ENCODE results near the gene RSPO4. TPM values are rescaled to one million over a fixed set of nuclear protein-coding genes. Genes with fewer than 3 reads are reported as not detected.

Gene RSPO4
- total RNA-seq, 1 donor from 2014 or later, result 0.34 TPM

GRCh38 chr20:1035466-1035865 lies 33.4 kb upstream of the RSPO4 start:
- no peak overlapping the region for H3K4me3 ChIP-seq (ENCODE audit: insufficient read depth, low read depth, low read length)
- FAIRE-seq (no peak), DNase-seq (ENCODE audit: low read depth) (no peak)
- H3K4me3 Mint-ChIP-seq (ENCODE audit: unreplicated experiment), result no peak overlapping the region
- no peak overlapping the region for H3K9ac ChIP-seq (ENCODE audit: low read length)
- no peaks in the 10 kb centered on the region for H3K9me3 ChIP-seq (ENCODE audit: insufficient read depth, low read depth, low read length)
- H3K27me3 ChIP-seq (ENCODE audit: insufficient read depth, low read length), result no peaks in the 10 kb centered on the region
- H4K20me1 ChIP-seq (ENCODE audit: insufficient read depth, low read length), result no peaks in the 10 kb centered on the region
- H3K36me3 Mint-ChIP-seq (ENCODE audit: low read depth, unreplicated experiment), result no peaks in the 10 kb centered on the region
- no peak overlapping the region for H2AFZ ChIP-seq (ENCODE audit: low read depth, low read length)
- no peak overlapping the region for H3K4me2 ChIP-seq (ENCODE audit: low read length)
- TF ChIP-seq CTCF (IDR thresholded peaks at IDR 0.05; ENCODE audit: insufficient read depth, low read depth, low read length) (no peak), EZH2 (IDR thresholded peaks at IDR 0.05; ENCODE audit: insufficient read depth, low read length) (no peak)
- H3K4me1 Mint-ChIP-seq (ENCODE audit: low read depth, unreplicated experiment), result peaks cover 4% of the 10 kb centered on the region
- H3K36me3 ChIP-seq (ENCODE audit: insufficient read depth, low read length), result no peaks in the 10 kb centered on the region
- no peak overlapping the region for H3K27ac ChIP-seq (ENCODE audit: low read depth, low read length)
- H3K4me1 ChIP-seq (ENCODE audit: insufficient read depth, low read length), result no peaks in the 10 kb centered on the region
- peaks cover 3% of the 10 kb centered on the region for H3K9me3 Mint-ChIP-seq (ENCODE audit: unreplicated experiment)
- no peaks in the 10 kb centered on the region for H3K79me2 ChIP-seq (ENCODE audit: insufficient read depth, low read length)
- no peak overlapping the region for H3K27ac Mint-ChIP-seq (ENCODE audit: unreplicated experiment)
- H3K27me3 Mint-ChIP-seq (ENCODE audit: low read depth, unreplicated experiment), result peaks cover 12% of the 10 kb centered on the region

- peaks cover 5% of the 10 kb centered on the region for H3K9me3 Mint-ChIP-seq (ENCODE audit: unreplicated experiment)
- FAIRE-seq (no peak), DNase-seq (ENCODE audit: low read depth) (no peak)
- Histone ChIP-seq H3K9ac (ENCODE audit: low read length) (no peak overlapping the region), H3K4me3 (ENCODE audit: insufficient read depth, low read depth, low read length) (no peak overlapping the region), H3K9me3 (ENCODE audit: insufficient read depth, low read depth, low read length) (no peaks in the 10 kb centered on the region), H3K27ac (ENCODE audit: low read depth, low read length) (no peak overlapping the region), H3K27me3 (ENCODE audit: insufficient read depth, low read length) (no peaks in the 10 kb centered on the region), H3K36me3 (ENCODE audit: insufficient read depth, low read length) (no peaks in the 10 kb centered on the region), H2AFZ (ENCODE audit: low read depth, low read length) (no peak overlapping the region), H3K79me2 (ENCODE audit: insufficient read depth, low read length) (no peaks in the 10 kb centered on the region), H3K4me2 (ENCODE audit: low read length) (no peak overlapping the region), H3K4me1 (ENCODE audit: insufficient read depth, low read length) (no peaks in the 10 kb centered on the region), H4K20me1 (ENCODE audit: insufficient read depth, low read length) (no peaks in the 10 kb centered on the region)
- H3K27ac Mint-ChIP-seq (ENCODE audit: unreplicated experiment), result no peak overlapping the region
- no peaks in the 10 kb centered on the region for H3K36me3 Mint-ChIP-seq (ENCODE audit: low read depth, unreplicated experiment)
- H3K4me1 Mint-ChIP-seq (ENCODE audit: low read depth, unreplicated experiment), result peaks cover 4% of the 10 kb centered on the region
- TF ChIP-seq EZH2 (IDR thresholded peaks at IDR 0.05; ENCODE audit: insufficient read depth, low read length) (no peak), CTCF (IDR thresholded peaks at IDR 0.05; ENCODE audit: insufficient read depth, low read depth, low read length) (no peak)
- H3K4me3 Mint-ChIP-seq (ENCODE audit: unreplicated experiment), result no peak overlapping the region
- H3K27me3 Mint-ChIP-seq (ENCODE audit: low read depth, unreplicated experiment), result peaks cover 16% of the 10 kb centered on the region
Observed at GRCh38 chr20:1034415-1034789, 32.3 kb upstream of the RSPO4 start.

- Mint-ChIP-seq H3K27me3 (ENCODE audit: low read depth, unreplicated experiment) (peaks cover 16% of the 10 kb centered on the region), H3K4me1 (ENCODE audit: low read depth, unreplicated experiment) (peaks cover 4% of the 10 kb centered on the region), H3K4me3 (ENCODE audit: unreplicated experiment) (no peak overlapping the region), H3K36me3 (ENCODE audit: low read depth, unreplicated experiment) (no peaks in the 10 kb centered on the region), H3K9me3 (ENCODE audit: unreplicated experiment) (peaks cover 5% of the 10 kb centered on the region), H3K27ac (ENCODE audit: unreplicated experiment) (no peak overlapping the region)
- Histone ChIP-seq H3K4me1 (ENCODE audit: insufficient read depth, low read length) (no peaks in the 10 kb centered on the region), H4K20me1 (ENCODE audit: insufficient read depth, low read length) (no peaks in the 10 kb centered on the region), H3K4me3 (ENCODE audit: insufficient read depth, low read depth, low read length) (no peak overlapping the region), H2AFZ (ENCODE audit: low read depth, low read length) (no peak overlapping the region), H3K27ac (ENCODE audit: low read depth, low read length) (no peak overlapping the region), H3K79me2 (ENCODE audit: insufficient read depth, low read length) (no peaks in the 10 kb centered on the region), H3K9me3 (ENCODE audit: insufficient read depth, low read depth, low read length) (no peaks in the 10 kb centered on the region), H3K27me3 (ENCODE audit: insufficient read depth, low read length) (no peaks in the 10 kb centered on the region), H3K36me3 (ENCODE audit: insufficient read depth, low read length) (no peaks in the 10 kb centered on the region), H3K9ac (ENCODE audit: low read length) (no peak overlapping the region), H3K4me2 (ENCODE audit: low read length) (no peak overlapping the region)
- TF ChIP-seq EZH2 (IDR thresholded peaks at IDR 0.05; ENCODE audit: insufficient read depth, low read length) (no peak), CTCF (IDR thresholded peaks at IDR 0.05; ENCODE audit: insufficient read depth, low read depth, low read length) (no peak)
- FAIRE-seq (no peak), DNase-seq (ENCODE audit: low read depth) (no peak)
Observed at GRCh38 chr20:1033751-1034414, 31.8 kb upstream of the RSPO4 start.
